Stomach smooth muscle (tissue), 2 donors: Measurements from ENCODE around the gene CABP4.

Source experiments
- H3K27ac ChIP-seq: one replicate; pipeline ENCODE4 v1.7.0; 2013; ENCODE audit warnings: mild to moderate bottlenecking, low read length, inconsistent platforms
- H3K27me3 ChIP-seq, 2 donors: one replicate each; pipeline ENCODE4 v1.7.0; 2013; ENCODE audit warnings: low read length in 2 of 2; ENCODE audit not compliant: insufficient read depth in 2 of 2, control insufficient read depth in 1 of 2
- H3K36me3 ChIP-seq, 2 donors: one replicate each; pipeline ENCODE4 v1.7.0; 2013; ENCODE audit warnings: low read length in 2 of 2; ENCODE audit not compliant: control insufficient read depth in 2 of 2, insufficient read depth in 2 of 2
- H3K4me1 ChIP-seq: one replicate; pipeline ENCODE4 v1.7.0; 2013; ENCODE audit warnings: low read length; ENCODE audit not compliant: control insufficient read depth, insufficient read depth
- H3K4me3 ChIP-seq, 2 donors: one replicate each; pipeline ENCODE4 v1.7.0; 2013; ENCODE audit warnings: low read length in 2 of 2
- H3K9ac ChIP-seq, 2 donors: one replicate each; pipeline ENCODE4 v1.7.0; 2013; ENCODE audit warnings: low read length in 2 of 2, mild to moderate bottlenecking in 1 of 2
- H3K9me3 ChIP-seq, 2 donors: one replicate each; pipeline ENCODE4 v1.7.0; 2013; ENCODE audit warnings: low read length in 2 of 2; ENCODE audit not compliant: control insufficient read depth in 2 of 2
- donor health status: healthy.
- donor health status: Pancreatic carcinoma.

CABP4 gene

DNA sequence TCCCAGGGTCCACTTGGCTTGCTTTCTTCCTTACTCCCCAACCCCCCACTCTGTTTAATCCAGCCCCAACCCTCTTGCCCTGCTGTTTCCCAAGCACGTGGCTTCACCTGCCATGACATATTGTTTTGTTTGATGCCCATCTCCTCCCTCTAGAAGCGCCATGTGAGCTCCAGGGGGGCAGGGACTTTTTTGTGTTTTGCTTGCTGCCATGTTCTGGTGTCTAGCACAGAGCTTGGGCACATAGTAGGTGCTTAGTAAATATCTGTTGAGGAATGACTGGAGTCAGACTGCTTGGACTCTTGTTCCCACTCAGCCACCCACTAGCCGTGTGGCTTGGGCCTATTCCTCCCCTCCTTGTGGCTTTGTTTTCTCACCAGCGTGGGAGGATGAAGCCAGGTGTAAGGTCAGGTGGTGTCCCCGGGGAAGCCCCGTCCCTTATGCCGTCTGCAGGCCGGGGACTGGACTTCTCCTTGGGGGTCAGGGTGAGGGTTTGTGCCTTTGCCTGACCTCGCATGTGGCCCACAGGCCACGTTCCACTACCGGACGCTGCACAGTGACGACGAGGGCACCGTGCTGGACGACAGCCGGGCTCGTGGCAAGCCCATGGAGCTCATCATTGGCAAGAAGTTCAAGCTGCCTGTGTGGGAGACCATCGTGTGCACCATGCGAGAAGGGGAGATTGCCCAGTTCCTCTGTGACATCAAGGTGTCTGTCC, 31.5 kb downstream of the CABP4 start:
- no peaks in the 10 kb centered on the region for H3K27me3 ChIP-seq
- no peak overlapping the region for H3K27ac ChIP-seq
- no peaks in the 10 kb centered on the region for H3K9me3 ChIP-seq
- H3K4me3 ChIP-seq, result no peak overlapping the region
- H3K36me3 ChIP-seq, result peaks cover 4 to 24% of the 10 kb centered on the region in 2 donors
- H3K9ac ChIP-seq, result no peak overlapping the region
- H3K4me1 ChIP-seq, result peaks cover 27% of the 10 kb centered on the region

DNA sequence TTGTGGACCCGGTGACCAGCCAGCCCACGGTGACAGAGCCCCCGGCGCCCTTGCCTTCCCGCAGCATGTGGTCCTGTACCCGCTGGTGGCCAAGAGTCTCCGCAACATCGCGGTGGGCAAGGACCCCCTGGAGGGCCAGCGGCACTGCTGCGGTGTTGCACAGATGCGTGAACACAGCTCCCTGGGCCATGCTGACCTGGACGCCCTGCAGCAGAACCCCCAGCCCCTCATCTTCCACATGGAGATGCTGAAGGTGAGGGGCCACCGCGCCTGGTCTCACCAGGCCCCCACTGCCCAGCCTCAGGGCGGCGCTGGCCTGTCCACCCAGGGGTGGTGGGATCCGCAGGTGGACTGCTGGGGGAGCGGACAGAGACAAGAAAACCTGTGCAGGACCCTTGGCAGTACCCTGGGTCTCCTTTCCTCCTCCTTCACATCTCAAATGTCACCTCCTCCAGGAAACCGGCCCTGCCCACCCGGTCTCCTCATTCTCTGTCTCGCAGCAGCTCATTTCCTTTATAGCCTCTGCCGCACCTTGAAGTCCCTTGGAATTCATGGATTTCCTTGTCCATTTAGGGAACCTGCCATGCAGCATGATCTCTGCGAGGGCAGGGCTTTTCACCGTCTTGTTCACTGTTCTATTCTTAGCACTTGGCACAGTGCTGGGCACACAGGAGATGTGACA, 34.2 kb downstream of the CABP4 start:
- H3K27ac ChIP-seq, result no peak overlapping the region
- peaks cover 4 to 24% of the 10 kb centered on the region in 2 donors for H3K36me3 ChIP-seq
- H3K27me3 ChIP-seq, result no peaks in the 10 kb centered on the region
- no peak overlapping the region for H3K9ac ChIP-seq
- H3K9me3 ChIP-seq, result no peaks in the 10 kb centered on the region
- H3K4me3 ChIP-seq, result no peak overlapping the region
- peaks cover 10% of the 10 kb centered on the region for H3K4me1 ChIP-seq

DNA sequence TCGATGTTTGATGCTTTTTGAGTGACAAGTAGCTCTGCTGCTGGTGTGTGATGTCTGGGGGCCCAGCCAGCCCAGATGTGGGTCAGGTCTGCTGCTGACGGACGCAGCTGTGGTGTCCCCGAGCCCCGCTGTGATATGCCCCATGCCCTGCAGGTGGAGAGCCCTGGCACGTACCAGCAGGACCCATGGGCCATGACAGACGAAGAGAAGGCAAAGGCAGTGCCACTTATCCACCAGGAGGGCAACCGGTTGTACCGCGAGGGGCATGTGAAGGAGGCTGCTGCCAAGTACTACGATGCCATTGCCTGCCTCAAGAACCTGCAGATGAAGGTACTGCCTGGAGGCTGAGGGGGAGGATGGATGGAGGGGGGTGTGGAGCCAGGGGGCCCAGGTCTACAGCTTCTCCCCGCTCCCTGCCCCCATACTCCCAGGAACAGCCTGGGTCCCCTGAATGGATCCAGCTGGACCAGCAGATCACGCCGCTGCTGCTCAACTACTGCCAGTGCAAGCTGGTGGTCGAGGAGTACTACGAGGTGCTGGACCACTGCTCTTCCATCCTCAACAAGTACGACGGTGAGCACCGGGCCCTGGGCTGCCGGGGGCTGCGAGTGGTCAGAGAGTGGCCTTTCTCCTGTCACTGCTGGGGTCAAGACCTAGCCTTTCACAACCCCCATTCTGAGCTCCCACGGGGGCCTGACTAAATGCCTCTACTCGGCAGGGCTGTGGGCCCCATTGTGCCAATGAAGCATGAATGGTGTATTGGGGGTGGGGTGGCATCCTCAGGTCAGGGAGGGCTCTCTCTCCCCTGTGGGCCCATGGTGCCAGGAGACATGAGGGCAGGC, 35.0 kb downstream of the CABP4 start:
- H3K36me3 ChIP-seq, result peaks cover 4 to 24% of the 10 kb centered on the region in 2 donors

GRCh38 chr11:67490727-67491065, 35.5 kb downstream of the CABP4 start:
- Histone ChIP-seq H3K9ac (no peak overlapping the region), H3K36me3 (peaks cover 4 to 24% of the 10 kb centered on the region in 2 donors), H3K4me1 (peaks cover 6% of the 10 kb centered on the region), H3K27ac (no peak overlapping the region), H3K9me3 (no peaks in the 10 kb centered on the region), H3K4me3 (no peak overlapping the region), H3K27me3 (no peaks in the 10 kb centered on the region)

More for the DNA sequence above, 35.0 kb downstream of the CABP4 start:
- H3K4me1 ChIP-seq, result peaks cover 6% of the 10 kb centered on the region
- H3K9ac ChIP-seq, result no peak overlapping the region
- no peak overlapping the region for H3K27ac ChIP-seq
- H3K9me3 ChIP-seq, result no peaks in the 10 kb centered on the region
- H3K4me3 ChIP-seq, result no peak overlapping the region
- no peaks in the 10 kb centered on the region for H3K27me3 ChIP-seq

DNA sequence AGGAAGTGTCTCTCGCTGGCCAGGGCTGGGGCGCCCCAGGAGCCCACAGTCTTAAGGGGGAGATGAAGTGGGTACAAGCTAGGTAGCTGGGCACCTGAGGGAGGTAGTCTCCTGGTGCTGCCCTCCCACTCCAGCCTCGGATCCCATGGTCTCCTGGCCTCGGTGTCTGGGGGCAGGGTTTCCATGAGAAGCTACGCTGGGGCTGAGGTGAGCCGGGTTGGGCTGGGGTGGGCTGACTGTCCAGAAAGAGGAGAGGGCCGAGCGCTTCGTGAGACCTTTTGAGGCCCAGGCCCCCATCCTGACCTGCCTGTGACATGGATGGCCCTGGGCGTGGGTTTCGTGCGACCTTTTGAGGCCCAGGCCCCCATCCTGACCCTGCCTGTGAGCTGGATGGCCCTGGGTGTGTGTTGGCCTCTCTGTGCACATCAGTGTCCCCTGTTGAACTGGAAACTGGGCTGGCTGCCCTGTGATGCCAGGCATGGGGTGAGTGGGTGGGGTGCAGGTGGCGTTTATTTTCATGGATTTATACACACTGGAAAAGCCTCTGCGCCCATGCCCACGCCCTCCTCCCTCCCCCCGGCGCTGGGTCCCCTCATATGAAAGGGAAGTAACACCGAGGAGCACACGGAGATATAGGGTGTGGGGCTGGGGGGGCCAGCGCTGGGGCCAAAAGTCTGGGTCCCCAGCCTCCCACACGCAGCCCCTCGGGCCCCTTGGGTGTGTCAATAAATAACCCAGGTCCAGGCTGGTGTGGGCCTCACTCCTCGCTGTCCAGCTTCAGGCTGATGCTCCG, 36.3 kb downstream of the CABP4 start:
- no peaks in the 10 kb centered on the region for H3K27me3 ChIP-seq
- no peaks in the 10 kb centered on the region for H3K9me3 ChIP-seq
- no peak overlapping the region for H3K4me3 ChIP-seq
- H3K27ac ChIP-seq, result no peak overlapping the region
- H3K9ac ChIP-seq, result no peak overlapping the region
- H3K4me1 ChIP-seq, result peaks cover 6% of the 10 kb centered on the region
- H3K36me3 ChIP-seq, result peaks cover 4 to 24% of the 10 kb centered on the region in 2 donors

- Histone ChIP-seq H3K4me1 (peaks cover 6% of the 10 kb centered on the region), H3K36me3 (peaks cover 4 to 22% of the 10 kb centered on the region in 2 donors), H3K9ac (no peak overlapping the region), H3K9me3 (no peaks in the 10 kb centered on the region), H3K27ac (no peak overlapping the region), H3K4me3 (no peak overlapping the region), H3K27me3 (no peaks in the 10 kb centered on the region)
Measured at GRCh38 chr11:67492069-67492727, 37.0 kb downstream of the CABP4 start.

DNA sequence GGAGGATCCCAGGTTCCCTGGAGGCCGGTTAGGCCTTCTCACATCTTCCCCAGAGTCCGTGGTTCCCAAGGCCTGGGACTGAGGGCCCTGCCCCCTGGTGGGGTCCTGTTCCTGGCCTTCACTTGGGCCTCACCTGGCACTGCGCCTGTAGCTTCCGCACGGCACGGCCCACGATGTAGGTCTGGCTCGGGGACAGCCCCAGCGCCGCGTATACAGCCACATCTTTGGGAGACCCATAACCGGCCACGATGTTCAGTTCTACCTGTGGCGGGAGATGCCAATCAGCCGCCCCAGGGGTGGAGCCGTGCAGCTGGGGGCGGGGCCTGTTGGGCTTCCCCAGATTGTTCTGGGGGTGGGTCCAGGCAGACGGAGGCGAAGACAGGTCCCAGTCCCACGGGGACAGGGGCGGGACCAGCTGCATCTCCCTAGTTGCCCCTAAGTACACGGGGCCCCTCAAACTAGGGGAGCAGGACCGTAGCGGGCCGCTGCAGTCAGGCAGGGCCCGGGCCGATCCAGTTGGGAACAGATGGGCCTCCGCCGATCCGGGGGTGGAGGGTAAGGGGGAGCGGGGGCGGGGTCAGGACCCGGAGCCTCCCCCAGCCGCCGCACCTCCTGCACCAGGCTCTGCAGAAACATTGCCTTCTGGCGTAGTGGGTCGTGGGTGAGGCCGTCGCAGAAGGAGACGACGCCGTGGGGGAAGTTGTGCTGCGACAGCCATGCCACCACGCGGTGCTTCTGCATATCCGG, 37.8 kb downstream of the CABP4 start:
- no peaks in the 10 kb centered on the region for H3K27me3 ChIP-seq
- H3K36me3 ChIP-seq, result peaks cover 0 to 21% of the 10 kb centered on the region in 2 donors
- no peak overlapping the region for H3K9ac ChIP-seq
- no peak overlapping the region for H3K4me3 ChIP-seq
- H3K27ac ChIP-seq, result no peak overlapping the region
- no peaks in the 10 kb centered on the region for H3K9me3 ChIP-seq
- H3K4me1 ChIP-seq, result peaks cover 6% of the 10 kb centered on the region

GRCh38 chr11:67493548-67494370, 38.6 kb downstream of the CABP4 start:
- Histone ChIP-seq H3K27ac (no peak overlapping the region), H3K9me3 (no peaks in the 10 kb centered on the region), H3K36me3 (peaks cover 0 to 20% of the 10 kb centered on the region in 2 donors), H3K9ac (no peak overlapping the region), H3K27me3 (no peaks in the 10 kb centered on the region), H3K4me3 (no peak overlapping the region), H3K4me1 (peaks cover 6% of the 10 kb centered on the region)
